H1 (cell line): ENCODE data around the gene SPARCL1. TPM values are rescaled to one million over a fixed set of nuclear protein-coding genes. Genes with fewer than 3 reads are reported as not detected.
"Not testable (repeated sequence)": the region's sequence is repeated elsewhere in the genome, so short reads cannot be mapped to it uniquely, and the experiment has no call there.

Experiments used
- CTCF ChIA-PET: fragments of 300-600 bp; sonication (Branson Sonifier 250); formaldehyde crosslinking; loops from one replicate; lab custom pipeline; 2021; ENCODE audit not compliant: partially characterized antibody; lab: Charles Lee
- POLR2A ChIA-PET: fragments of 300-600 bp; sonication (Branson Sonifier 250); formaldehyde crosslinking; loops from one replicate; lab custom pipeline; 2021; ENCODE audit warnings: inconsistent platforms; ENCODE audit not compliant: partially characterized antibody; lab: Charles Lee
- DNase-seq, 2 experiments: peaks; one replicate each; pipeline versions ENCODE4 v3.0.0 to v3.0.0-alpha.2; 2010 to 2022; ENCODE audit warnings: low spot score in 2 of 2, low read depth in 1 of 2, mixed read lengths in 1 of 2
- FAIRE-seq: peaks from 2 replicates; lab custom pipeline; 2011; peaks lifted over from hg19 to GRCh38; lab: Jason Lieb, UNC
- H2AFZ ChIP-seq: 2 replicates; pipeline ENCODE4 v1.8.1; 2012; ENCODE audit warnings: low read length, inconsistent platforms
- H2AK5ac ChIP-seq: 2 replicates; pipeline ENCODE4 v1.6.1; 2013; ENCODE audit warnings: low read depth, low read length
- H2BK120ac ChIP-seq: replicated peaks from 2 replicates; pipeline ENCODE3; 2013; ENCODE audit warnings: low read depth, low read length, inconsistent platforms
- H2BK12ac ChIP-seq: 2 replicates; pipeline ENCODE4 v1.6.1; 2013; ENCODE audit warnings: low read depth, low read length
- H2BK15ac ChIP-seq: 2 replicates; pipeline ENCODE4 v1.6.1; 2013; ENCODE audit warnings: low read length
- H2BK20ac ChIP-seq: 2 replicates; pipeline ENCODE4 v1.6.1; 2013; ENCODE audit warnings: low read length
- H2BK5ac ChIP-seq: 2 replicates; pipeline ENCODE4 v1.6.1; 2013; ENCODE audit warnings: low read depth, low read length
- H3K14ac ChIP-seq: 2 replicates; pipeline ENCODE4 v1.6.1; 2013; ENCODE audit warnings: inconsistent platforms; ENCODE audit not compliant: insufficient read length
- H3K18ac ChIP-seq: 2 replicates; pipeline ENCODE4 v1.6.1; 2013; ENCODE audit warnings: low read length; ENCODE audit errors: extremely low read depth
- H3K23ac ChIP-seq: 2 replicates; pipeline ENCODE4 v1.6.1; 2013; ENCODE audit warnings: inconsistent platforms; ENCODE audit not compliant: insufficient read length
- H3K23me2 ChIP-seq: 2 replicates; pipeline ENCODE4 v1.6.1; 2013; ENCODE audit warnings: low read depth, low read length
- H3K27ac ChIP-seq: 2 replicates; pipeline ENCODE4 v1.6.1; 2011; ENCODE audit warnings: low read depth, low read length, inconsistent platforms
- H3K27me3 ChIP-seq, 4 experiments: replicated peaks in 1 of 4; 1 replicate in 1 of 4; 2 replicates in 3 of 4; pipeline versions ENCODE4 v1.6.1 to v1.8.1; 2011 to 2013; ENCODE audit warnings: low read length in 3 of 4, mild to moderate bottlenecking in 3 of 4, inconsistent platforms in 2 of 4, mixed read lengths in 2 of 4, moderate library complexity in 1 of 4; ENCODE audit not compliant: control insufficient read depth in 3 of 4, insufficient read depth in 3 of 4; ENCODE audit errors: extremely low read depth in 1 of 4
- H3K36me3 ChIP-seq, 4 experiments: 2 replicates each; pipeline versions ENCODE4 v1.6.1 to v1.8.1; 2011 to 2013; ENCODE audit warnings: mild to moderate bottlenecking in 4 of 4, low read length in 3 of 4, moderate library complexity in 2 of 4, control low read depth in 1 of 4, inconsistent platforms in 1 of 4; ENCODE audit not compliant: insufficient read depth in 4 of 4, control insufficient read depth in 2 of 4
- H3K4ac ChIP-seq: replicated peaks from 2 replicates; pipeline ENCODE3; 2013; ENCODE audit warnings: low read length, low read depth, mixed read lengths, inconsistent platforms; ENCODE audit not compliant: insufficient read length
- H3K4me1 ChIP-seq, 4 experiments: replicated peaks in 1 of 4; 1 replicate in 1 of 4; 2 replicates in 3 of 4; pipeline versions ENCODE4 v1.6.1 to v1.8.1; 2011 to 2013; ENCODE audit warnings: low read length in 3 of 4, inconsistent platforms in 2 of 4, mixed read lengths in 1 of 4; ENCODE audit not compliant: insufficient read depth in 4 of 4, control insufficient read depth in 3 of 4
- H3K4me2 ChIP-seq, 2 experiments: 2 replicates each; pipeline versions ENCODE4 v1.6.1 to v1.8.1; 2011 to 2013; ENCODE audit warnings: low read depth in 2 of 2, low read length in 2 of 2, control low read depth in 1 of 2, inconsistent platforms in 1 of 2, mild to moderate bottlenecking in 1 of 2; ENCODE audit not compliant: insufficient read depth in 1 of 2
- H3K4me3 ChIP-seq, 4 experiments: fragments of 200-600, 300-600 bp in 1 of 4; sonication (generic), shearing (Covaris generic), sonication (Bioruptor Twin) in 1 of 4; 2 replicates each; pipeline versions ENCODE4 v1.5.1 to v1.8.1; 2011 to 2016; ENCODE audit warnings: low read length in 4 of 4, low read depth in 3 of 4, control low read depth in 2 of 4, inconsistent platforms in 2 of 4, mild to moderate bottlenecking in 2 of 4, mixed read lengths in 1 of 4, moderate library complexity in 1 of 4; ENCODE audit not compliant: insufficient read depth in 2 of 4; ENCODE audit errors: extremely low read depth in 1 of 4
- H3K56ac ChIP-seq: replicated peaks from 2 replicates; pipeline ENCODE3; 2013; ENCODE audit warnings: low read depth, mild to moderate bottlenecking, mixed read lengths, low read length, inconsistent platforms; ENCODE audit not compliant: insufficient read length
- H3K79me1 ChIP-seq: 2 replicates; pipeline ENCODE4 v1.6.1; 2013; ENCODE audit warnings: low read depth, low read length, control low read depth
- H3K79me2 ChIP-seq, 2 experiments: 2 replicates each; pipeline versions ENCODE4 v1.6.1 to v1.8.1; 2012 to 2013; ENCODE audit warnings: low read length in 2 of 2, mild to moderate bottlenecking in 2 of 2, inconsistent platforms in 1 of 2; ENCODE audit not compliant: insufficient read depth in 2 of 2, control insufficient read depth in 1 of 2
- H3K9ac ChIP-seq, 4 experiments: replicated peaks in 1 of 4; 1 replicate in 1 of 4; 2 replicates in 3 of 4; pipeline versions ENCODE4 v1.6.1 to v1.8.1; 2011 to 2013; ENCODE audit warnings: low read depth in 3 of 4, low read length in 3 of 4, control low read depth in 2 of 4, mild to moderate bottlenecking in 2 of 4, moderate library complexity in 2 of 4, inconsistent platforms in 1 of 4; ENCODE audit errors: extremely low read depth in 1 of 4
- H3K9me3 ChIP-seq, 2 experiments: 2 replicates each; pipeline versions ENCODE4 v1.6.1 to v1.8.1; 2012 to 2013; ENCODE audit warnings: mild to moderate bottlenecking in 2 of 2, moderate library complexity in 2 of 2, control low read depth in 1 of 2, inconsistent platforms in 1 of 2, low read depth in 1 of 2, low read length in 1 of 2, mixed read lengths in 1 of 2; ENCODE audit not compliant: insufficient read depth in 2 of 2
- H4K20me1 ChIP-seq, 2 experiments: replicated peaks in 1 of 2; 2 replicates each; pipeline versions ENCODE3 to v1.8.1; 2011 to 2013; ENCODE audit warnings: inconsistent platforms in 2 of 2, low read length in 2 of 2, mild to moderate bottlenecking in 1 of 2; ENCODE audit not compliant: insufficient read depth in 2 of 2, control insufficient read depth in 1 of 2
- H4K5ac ChIP-seq: 2 replicates; pipeline ENCODE4 v1.6.1; 2013; ENCODE audit warnings: low read length, low read depth, mixed read lengths, inconsistent platforms; ENCODE audit not compliant: insufficient read length
- H4K8ac ChIP-seq: 2 replicates; pipeline ENCODE4 v1.8.0; 2013; ENCODE audit warnings: mild to moderate bottlenecking, moderate library complexity, low read length, inconsistent platforms; ENCODE audit not compliant: insufficient read depth; ENCODE audit errors: extremely low read depth
- H4K91ac ChIP-seq: replicated peaks from 2 replicates; pipeline ENCODE3; 2013; ENCODE audit warnings: low read length, mixed read lengths, inconsistent platforms; ENCODE audit not compliant: insufficient read length
- WGBS, 2 experiments: shearing (Covaris generic) in 1 of 2; methylation state at CpG; one replicate each; pipeline versions ENCODE4 v1.1.6 to v1.1.7; 2013 to 2015; ENCODE audit warnings: low lambda C conversion rate in 2 of 2, mixed read lengths in 2 of 2, inconsistent platforms in 1 of 2, low coverage in 1 of 2, missing lambda C conversion rate in 1 of 2; ENCODE audit not compliant: insufficient replicate concordance in 2 of 2, insufficient coverage in 1 of 2, insufficient read length in 1 of 2; ENCODE audit errors: extremely low coverage in 1 of 2, missing lambda C conversion rate in 1 of 2; 5-methylcytosine and 5-hydroxymethylcytosine counted together
- polyA plus RNA-seq, 7 experiments: library from polyadenylated mRNA; depleted of rRNA in 3 of 7; stranded (reverse) in 5 of 7; unstranded in 2 of 7; fragments of >200 nt in 5 of 7; fragments of 200-250 nt in 2 of 7; gene quantifications; 1 replicate in 5 of 7; 2 replicates in 1 of 7; 4 replicates in 1 of 7; pipeline versions ENCODE4 v1.2.1 to v1.2.3, GENCODE V29; 2011 to 2013; ENCODE audit warnings: missing spikeins in 2 of 7, mixed read lengths in 2 of 7
- total RNA-seq: library from RNA; stranded (reverse); fragmentation: NEBNext Ultra II Directional; extraction: Animal tissue kit (Norgen Biotek cat#: 25700); gene quantifications from 2 replicates; pipeline ENCODE4 v1.2.1, GENCODE V29; 2021

The SPARCL1 gene
- total and polyA plus RNA-seq, 2 of the 8 experiments (the other 6 are each of a cell fraction or from before 2014, with no cell fraction given) = 0.48 to 0.51 TPM

DNA sequence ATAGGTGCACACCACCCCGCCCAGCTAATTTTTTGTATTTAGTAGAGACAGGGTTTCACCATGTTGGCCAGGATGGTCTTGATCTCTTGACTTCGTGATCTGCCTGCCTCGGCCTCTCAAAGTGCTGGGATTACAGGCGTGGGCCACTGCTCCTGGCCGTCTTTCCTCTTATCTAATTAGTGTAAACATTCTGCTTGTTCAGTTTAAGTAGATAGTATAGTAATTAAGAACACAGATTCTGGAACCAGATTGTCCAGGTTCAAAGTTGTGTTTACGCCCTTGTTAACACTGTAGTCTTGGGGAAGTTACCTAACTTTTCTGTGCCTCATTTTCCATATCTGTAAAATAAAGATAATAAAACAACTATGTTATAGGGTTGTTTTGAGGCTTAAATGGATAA, 82.8 kb downstream of the SPARCL1 start:
- H3K79me2 ChIP-seq, CTCF ChIA-PET, H3K79me1 ChIP-seq, H3K9ac ChIP-seq, H3K18ac ChIP-seq, H3K14ac ChIP-seq, H3K27me3 ChIP-seq, H4K91ac ChIP-seq, H2BK5ac ChIP-seq, H3K56ac ChIP-seq, FAIRE-seq, H3K9me3 ChIP-seq, H3K23me2 ChIP-seq, H3K4me2 ChIP-seq, H2AFZ ChIP-seq, H4K5ac ChIP-seq, H3K4ac ChIP-seq, H4K8ac ChIP-seq, H3K23ac ChIP-seq, H3K4me1 ChIP-seq, H2BK15ac ChIP-seq, H2BK12ac ChIP-seq, H2BK120ac ChIP-seq, H2BK20ac ChIP-seq, H3K27ac ChIP-seq, DNase-seq, H4K20me1 ChIP-seq, H3K4me3 ChIP-seq, H2AK5ac ChIP-seq: not testable (repeated sequence)
- peaks cover 2 to 39% (median 11%) of the 10 kb centered on the region in 4 experiments; a peak in 7 of 8 replicates for H3K36me3 ChIP-seq
- POLR2A ChIA-PET = interaction anchor here (0.6 kb wide), 1 partner anchor 30 kb away, joined by 3 read pairs; no protein-coding TSS in a partner anchor
- WGBS, 2 experiments = 85% methylated on average over 6 of the region's 6 CpGs; no CpG with 5 or more reads in 1 of the 2 experiments
